Coronary artery (tissue), 2 donors: ENCODE measurements around the gene NRF1.

Source experiments
- DNase-seq: peaks from one replicate; pipeline ENCODE4 v3.0.0-alpha.2; 2017; ENCODE audit warnings: low spot score
- H3K27ac ChIP-seq, 2 donors: fragments of 200-600 bp; sonication (generic); one replicate each; pipeline ENCODE4 v1.5.1; 2016 to 2019
- H3K4me3 ChIP-seq: fragments of 200-600 bp; sonication (generic); 2 replicates; pipeline ENCODE4 v1.5.1; 2016; ENCODE audit warnings: mild to moderate bottlenecking, moderate library complexity
- CTCF ChIP-seq: fragments of 200-600 bp; sonication (generic); IDR thresholded peaks from one replicate; pipeline ENCODE4 v1.5.1; 2019; ENCODE audit warnings: antibody characterized with exemption

NRF1 gene

GRCh38 chr7:129609666-129610065 lies 1.9 kb upstream of the NRF1 start:
- no peak for DNase-seq
- TF ChIP-seq CTCF = no peak
- Histone ChIP-seq H3K4me3 (no peak overlapping the region), H3K27ac (no peak overlapping the region)

- Histone ChIP-seq H3K27ac (peak overlapping the region; percentile 87 to 92), H3K4me3 (peak overlapping the region; percentile 78)
- no peak for DNase-seq
- TF ChIP-seq CTCF = no peak
Measured at GRCh38 chr7:129610709-129611245, 743 bp upstream of the NRF1 start.

GRCh38 chr7:129612112-129613015 lies 844 bp downstream of the NRF1 start:
- Histone ChIP-seq H3K4me3 (peak overlapping the region; percentile 78), H3K27ac (peak overlapping the region; percentile 87 to 92)
- peak; percentile 22 for TF ChIP-seq CTCF
- DNase-seq = peak; percentile 78

GRCh38 chr7:129613016-129613337 lies 1.5 kb downstream of the NRF1 start:
- no peak for TF ChIP-seq CTCF
- Histone ChIP-seq H3K4me3 (peak overlapping the region; percentile 78), H3K27ac (peak overlapping the region in 1 of 2 donors; percentile 87)
- no peak for DNase-seq

GRCh38 chr7:129615018-129615417 lies 3.5 kb downstream of the NRF1 start:
- TF ChIP-seq CTCF = no peak
- no peak for DNase-seq
- Histone ChIP-seq H3K4me3 (no peak overlapping the region), H3K27ac (no peak overlapping the region)

- Histone ChIP-seq H3K4me3 (no peak overlapping the region), H3K27ac (no peak overlapping the region)
- no peak for TF ChIP-seq CTCF
- no peak for DNase-seq
Measured at GRCh38 chr7:129616530-129616929, 5.0 kb downstream of the NRF1 start.

- TF ChIP-seq CTCF = no peak
- Histone ChIP-seq H3K4me3 (no peak overlapping the region), H3K27ac (no peak overlapping the region)
- DNase-seq = no peak
Measured at GRCh38 chr7:129617178-129617577, 5.7 kb downstream of the NRF1 start.
